ENCODE measurements around the gene PTGES2. TPM values are rescaled to one million over a fixed set of nuclear protein-coding genes. Genes with fewer than 3 reads are reported as not detected.

PTGES2 gene
- total and polyA plus RNA-seq, 9 of the 15 experiments (the other 6 are each of a cell fraction or from before 2014, with no cell fraction given): 2.4 to 196 (median 90.1) TPM

- TF ChIP-seq FOXM1 (IDR thresholded peaks at IDR 0.05; ENCODE audit: low read depth) (no peak), FOXM1 (CRISPR knock-in tag; IDR thresholded peaks at IDR 0.05; ENCODE audit: low read depth) (no peak), SAP30 (IDR thresholded peaks at IDR 0.05; ENCODE audit: borderline replicate concordance, insufficient read depth, low read depth, low read length, poor library complexity, severe bottlenecking) (peak; percentile 56), ELF4 (CRISPR knock-in tag; IDR thresholded peaks at IDR 0.05) (0 out of 2 replicates have a peak, but pooled peaks have one; percentile 8), GABPB1 (CRISPR knock-in tag; IDR thresholded peaks at IDR 0.05) (no peak), PTBP1 (IDR thresholded peaks at IDR 0.05; ENCODE audit: low read depth, low read length) (peak; percentile 61; the same call in 1 of the 2 replicates), PCBP2 (IDR thresholded peaks at IDR 0.05; ENCODE audit: low read depth, low read length, poor library complexity, severe bottlenecking) (no peak), CBX3 (IDR thresholded peaks at IDR 0.05; ENCODE audit: borderline replicate concordance in 1 of 2, low read length in 2 of 2) (peak in 1 of 2 experiments; percentile 91; a peak in 2 of 3 replicates), TAL1 (IDR thresholded peaks at IDR 0.05) (no peak), ZKSCAN1 (IDR thresholded peaks at IDR 0.05; ENCODE audit: low read depth, low read length) (no peak), MECOM (CRISPR knock-in tag; IDR thresholded peaks at IDR 0.05) (no peak), FOXJ2 (tag; IDR thresholded peaks at IDR 0.05) (peak; percentile 62; the same call in 1 of the 2 replicates), HIVEP1 (CRISPR knock-in tag; IDR thresholded peaks at IDR 0.05) (peak; percentile 3), TBL1XR1 (IDR thresholded peaks at IDR 0.05; ENCODE audit: low read length in 2 of 2) (no peak), MEIS2 (IDR thresholded peaks at IDR 0.05; ENCODE audit: partially characterized antibody) (no peak), KLF6 (CRISPR knock-in tag; IDR thresholded peaks at IDR 0.05; ENCODE audit: borderline replicate concordance) (no peak), HDAC1 (IDR thresholded peaks at IDR 0.05) (no peak), SMAD1 (IDR thresholded peaks at IDR 0.05; ENCODE audit: low read depth, low read length, partially characterized antibody) (no peak), KLF1 (tag; IDR thresholded peaks at IDR 0.05) (no peak), NR3C1 (CRISPR knock-in tag; IDR thresholded peaks at IDR 0.05) (no peak), ZNF57 (CRISPR knock-in tag; IDR thresholded peaks at IDR 0.05) (no peak), EZH2 (IDR thresholded peaks at IDR 0.05; ENCODE audit: borderline replicate concordance, low read depth, low read length) (no peak), RFX1 (IDR thresholded peaks at IDR 0.05) (no peak), BCLAF1 (IDR thresholded peaks at IDR 0.05; ENCODE audit: borderline replicate concordance in 1 of 2, control insufficient read depth in 1 of 2, low read depth in 2 of 2, low read length in 1 of 2) (no peak), MYBL2 (IDR thresholded peaks at IDR 0.05; ENCODE audit: low read depth) (no peak), MYBL2 (CRISPR knock-in tag; IDR thresholded peaks at IDR 0.05; ENCODE audit: borderline replicate concordance) (no peak), ZNF354B (CRISPR knock-in tag; IDR thresholded peaks at IDR 0.05) (no peak), POLR3A (IDR thresholded peaks at IDR 0.05; ENCODE audit: borderline replicate concordance, extremely low read depth, insufficient read depth, insufficient read length) (no peak), MED1 (CRISPR knock-in tag; IDR thresholded peaks at IDR 0.05; ENCODE audit: borderline replicate concordance) (no peak), ZNF444 (CRISPR knock-in tag; IDR thresholded peaks at IDR 0.05) (no peak; the same call in 1 of the 2 replicates), PURB (CRISPR knock-in tag; IDR thresholded peaks at IDR 0.05; ENCODE audit: low read depth) (no peak)
Measured at GRCh38 chr9:128159522-128159783, 31.9 kb upstream of the PTGES2 start (continued).
